Peyer's patch (tissue), 4 donors: ENCODE results near the gene UGT1A8.

ENCODE experiments used
- POLR2A ChIP-seq, 2 donors: fragments of 450-650 bp; IDR thresholded peaks; one replicate each; pipeline ENCODE4 v1.5.1; 2017; ENCODE audit warnings: antibody characterized with exemption in 2 of 2, mild to moderate bottlenecking in 2 of 2, moderate library complexity in 2 of 2
- TF ChIP-seq, protein P1 (sequence below), 6 experiments: fragments of 450-650 bp in 4 of 6; fragments of 200-600 bp in 2 of 6; sonication (generic) in 1 of 6; IDR thresholded peaks; one replicate each; pipeline ENCODE4 v1.5.1; 2017 to 2019; ENCODE audit warnings: antibody characterized with exemption in 6 of 6, mild to moderate bottlenecking in 3 of 6, moderate library complexity in 1 of 6

DNA sequence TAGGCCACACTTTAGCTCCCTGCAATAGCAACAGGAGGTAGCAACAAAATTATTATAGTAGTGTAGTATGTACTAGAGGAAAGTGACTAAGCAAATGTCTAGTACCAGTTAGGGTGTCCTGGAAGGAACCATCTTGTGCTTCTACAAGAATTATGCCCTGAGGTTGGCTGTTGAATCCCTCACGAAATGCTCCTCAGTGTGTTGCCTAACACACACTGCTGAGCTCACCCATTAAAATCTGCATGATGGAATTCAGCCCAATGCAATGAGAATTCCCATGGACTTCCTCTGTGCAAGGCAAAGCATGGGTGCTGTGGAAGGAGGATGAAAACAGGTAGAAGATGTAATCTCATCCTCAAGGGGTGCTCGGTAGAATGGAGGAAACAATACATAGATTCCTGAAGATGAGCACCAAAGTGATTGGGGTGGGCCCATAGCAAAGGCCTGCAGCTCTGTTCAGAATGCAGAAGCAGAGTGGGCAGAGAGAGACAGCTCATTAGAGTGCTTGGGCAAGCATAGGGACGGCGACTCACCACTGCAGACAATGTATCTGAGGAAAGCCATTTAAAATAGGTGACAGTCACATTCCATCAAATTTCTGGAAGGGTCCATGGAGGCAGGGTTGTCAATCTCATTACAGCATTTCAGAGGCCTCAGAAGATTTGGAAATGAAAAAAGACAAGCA lies 63.1 kb downstream of the UGT1A8 start:
- TF ChIP-seq, protein P1, sequence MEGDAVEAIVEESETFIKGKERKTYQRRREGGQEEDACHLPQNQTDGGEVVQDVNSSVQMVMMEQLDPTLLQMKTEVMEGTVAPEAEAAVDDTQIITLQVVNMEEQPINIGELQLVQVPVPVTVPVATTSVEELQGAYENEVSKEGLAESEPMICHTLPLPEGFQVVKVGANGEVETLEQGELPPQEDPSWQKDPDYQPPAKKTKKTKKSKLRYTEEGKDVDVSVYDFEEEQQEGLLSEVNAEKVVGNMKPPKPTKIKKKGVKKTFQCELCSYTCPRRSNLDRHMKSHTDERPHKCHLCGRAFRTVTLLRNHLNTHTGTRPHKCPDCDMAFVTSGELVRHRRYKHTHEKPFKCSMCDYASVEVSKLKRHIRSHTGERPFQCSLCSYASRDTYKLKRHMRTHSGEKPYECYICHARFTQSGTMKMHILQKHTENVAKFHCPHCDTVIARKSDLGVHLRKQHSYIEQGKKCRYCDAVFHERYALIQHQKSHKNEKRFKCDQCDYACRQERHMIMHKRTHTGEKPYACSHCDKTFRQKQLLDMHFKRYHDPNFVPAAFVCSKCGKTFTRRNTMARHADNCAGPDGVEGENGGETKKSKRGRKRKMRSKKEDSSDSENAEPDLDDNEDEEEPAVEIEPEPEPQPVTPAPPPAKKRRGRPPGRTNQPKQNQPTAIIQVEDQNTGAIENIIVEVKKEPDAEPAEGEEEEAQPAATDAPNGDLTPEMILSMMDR (IDR thresholded peaks at IDR 0.05): no peak
- no peak for TF ChIP-seq POLR2A (IDR thresholded peaks at IDR 0.05)
